Activated CD8-positive, alpha-beta memory T cell treated with anti-CD3 and anti-CD28 coated beads for 36 hours (primary cell): ENCODE data around the gene C6orf62. TPM values are rescaled to one million over a fixed set of nuclear protein-coding genes. Genes with fewer than 3 reads are reported as not detected.

Experiments used
- CTCF ChIA-PET: fragments of 350-600 bp; sonication (Branson Sonifier 250); formaldehyde crosslinking; loops from one replicate; lab custom pipeline; 2021; ENCODE audit warnings: antibody characterized with exemption; lab: Charles Lee
- POLR2A ChIA-PET: fragments of 350-600 bp; sonication (Branson Sonifier 250); formaldehyde crosslinking; loops from one replicate; lab custom pipeline; 2021; ENCODE audit warnings: antibody characterized with exemption; lab: Charles Lee
- total RNA-seq, 2 experiments: library from RNA; stranded (reverse); gene quantifications; one replicate each; pipeline ENCODE4 v1.2.3, GENCODE V29; 2021

C6orf62 gene
- total RNA-seq, 2 experiments from 2014 or later: 94.2 to 98.3 TPM

- POLR2A ChIA-PET: no interaction called here
- CTCF ChIA-PET: no interaction called here
Observed at GRCh38 chr6:24660105-24660504, 58.8 kb downstream of the C6orf62 start.

- ChIA-PET POLR2A (no interaction called here), CTCF (no interaction called here)
Observed at GRCh38 chr6:24659561-24659960, 59.4 kb downstream of the C6orf62 start.

- POLR2A ChIA-PET: no interaction called here
- CTCF ChIA-PET: no interaction called here
Observed at GRCh38 chr6:24658573-24659560, 60.1 kb downstream of the C6orf62 start.

- CTCF ChIA-PET: interaction anchor here (1.0 kb wide), 1 partner anchor 10 kb away, joined by 3 read pairs; no protein-coding TSS in a partner anchor
- POLR2A ChIA-PET: interaction anchor here (1.5 kb wide), 1 partner anchor 12 kb away, joined by 5 read pairs; the partner anchor contains the start of genes ACOT13 and TDP2
Observed at GRCh38 chr6:24655215-24655614, 63.7 kb downstream of the C6orf62 start.

Other genes with a start within 250 kb of the C6orf62 start
- under 1 TPM; 0.48 to 0.57 TPM for gene GPLD1, start 229.6 kb downstream of the C6orf62 start, total RNA-seq
- gene ALDH5A1, start 224.2 kb downstream of the C6orf62 start, total RNA-seq: 10 to 100 TPM; 14.7 to 16.1 TPM
- gene KIAA0319, start 73.0 kb downstream of the C6orf62 start, total RNA-seq: under 1 TPM; 0.04 to 0.06 TPM
- 10 to 100 TPM; 44.6 to 44.8 TPM for gene TDP2, start 52.3 kb downstream of the C6orf62 start, total RNA-seq
- 10 to 100 TPM; 24.3 to 24.4 TPM for gene ACOT13, start 52.1 kb downstream of the C6orf62 start, total RNA-seq
- 10 to 100 TPM; 80.5 to 82.6 TPM for gene GMNN, start 55.8 kb upstream of the C6orf62 start, total RNA-seq
- not detected for gene ARMH2, start 79.8 kb upstream of the C6orf62 start, total RNA-seq
- gene RIPOR2, start 216.8 kb upstream of the C6orf62 start, total RNA-seq: 10 to 100 TPM; 21.0 to 23.5 TPM